CD4-positive, alpha-beta T cell treated with Interferon gamma for 1 hour (primary cell): ENCODE results near the gene UBTD1.
A peak's percentile ranks its signal among the peaks of the same experiment; 100 is the strongest.

ENCODE experiments used
- DNase-seq: peaks from one replicate; pipeline ENCODE4 v3.0.0-alpha.2; 2020

UBTD1 gene

GRCh38 chr10:97483921-97484320, 14.8 kb upstream of the UBTD1 start:
- DNase-seq = no peak

DNA sequence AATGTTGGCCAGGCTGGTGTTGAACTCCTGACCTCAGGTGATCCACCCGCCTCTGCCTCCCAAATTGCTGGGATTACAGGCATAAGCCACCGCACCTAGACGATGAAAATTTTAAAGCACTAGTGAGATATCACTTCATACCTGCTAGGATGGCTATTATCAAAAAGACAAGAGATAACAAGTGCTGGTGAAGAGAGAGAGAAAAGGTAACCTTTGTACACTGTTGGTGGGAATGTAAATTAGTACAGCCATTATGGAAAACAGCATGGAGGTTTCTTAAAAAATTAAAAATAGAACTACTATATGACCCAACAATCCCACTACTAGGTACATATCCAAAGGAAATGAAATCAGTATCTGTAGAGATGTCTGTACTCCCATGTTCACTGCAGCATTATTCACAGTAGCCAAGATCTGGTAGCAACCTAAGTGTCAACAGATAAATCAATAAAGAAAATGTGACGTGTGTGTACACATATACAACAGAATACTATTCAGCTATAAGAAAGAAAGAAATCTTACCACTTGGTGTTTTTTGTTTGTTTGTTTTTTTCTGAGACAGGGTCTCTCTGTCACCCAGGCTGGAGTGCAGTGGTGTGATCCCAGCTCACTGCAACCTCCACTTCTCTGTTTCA, 13.0 kb upstream of the UBTD1 start:
- DNase-seq = no peak

DNA sequence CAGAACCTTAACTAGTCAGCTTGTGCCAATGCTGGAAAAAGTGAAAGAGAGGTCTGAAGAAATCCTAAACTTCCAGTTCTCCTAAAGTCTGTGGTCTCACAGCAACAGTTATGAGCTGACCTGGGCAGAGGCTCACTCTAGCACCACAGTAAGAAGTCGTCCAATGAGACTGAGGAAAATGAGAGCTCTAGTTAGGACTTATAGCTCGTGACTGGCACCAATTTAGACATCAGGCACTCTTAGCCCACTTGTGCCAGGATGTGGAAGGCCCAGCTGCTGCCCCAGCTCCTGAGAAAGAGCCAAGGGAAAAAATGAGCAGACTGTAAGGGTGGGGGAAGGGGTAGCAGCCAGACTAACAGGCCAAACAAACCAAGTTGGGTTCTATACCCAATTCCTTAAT, 8.1 kb upstream of the UBTD1 start:
- DNase-seq = no peak

GRCh38 chr10:97494151-97494550, 4.6 kb upstream of the UBTD1 start:
- no peak for DNase-seq

DNA sequence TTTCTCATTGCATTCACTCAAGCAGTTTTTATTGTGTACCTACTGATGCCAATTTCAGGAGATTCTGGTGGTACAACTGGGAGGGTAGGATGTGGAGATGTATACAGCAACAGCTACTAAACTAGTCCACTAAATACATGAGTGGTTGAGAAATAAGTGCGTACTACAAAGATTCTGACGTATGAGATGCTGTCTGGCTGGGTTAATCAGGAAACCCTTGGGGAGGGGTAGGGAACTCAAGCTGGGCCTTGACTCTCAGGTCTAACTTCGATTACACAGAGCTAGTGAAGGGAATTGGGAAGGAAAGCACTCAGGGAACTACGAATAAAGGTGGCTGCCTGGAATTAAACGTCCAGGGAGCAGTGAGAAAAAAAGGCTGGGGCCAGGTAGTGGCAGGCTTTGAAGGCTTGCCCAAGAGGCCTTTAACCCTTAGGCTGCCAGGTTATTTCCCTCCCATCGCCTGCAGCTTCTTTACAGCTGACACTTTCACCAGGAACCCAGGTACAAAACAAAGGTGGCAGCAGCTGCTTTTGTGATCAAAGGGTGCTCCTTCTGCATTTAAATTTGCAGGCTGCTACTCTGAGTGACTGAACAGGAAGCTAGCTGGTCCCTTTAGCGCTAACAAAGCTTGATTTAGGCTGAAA, 3.7 kb upstream of the UBTD1 start:
- DNase-seq = no peak

DNA sequence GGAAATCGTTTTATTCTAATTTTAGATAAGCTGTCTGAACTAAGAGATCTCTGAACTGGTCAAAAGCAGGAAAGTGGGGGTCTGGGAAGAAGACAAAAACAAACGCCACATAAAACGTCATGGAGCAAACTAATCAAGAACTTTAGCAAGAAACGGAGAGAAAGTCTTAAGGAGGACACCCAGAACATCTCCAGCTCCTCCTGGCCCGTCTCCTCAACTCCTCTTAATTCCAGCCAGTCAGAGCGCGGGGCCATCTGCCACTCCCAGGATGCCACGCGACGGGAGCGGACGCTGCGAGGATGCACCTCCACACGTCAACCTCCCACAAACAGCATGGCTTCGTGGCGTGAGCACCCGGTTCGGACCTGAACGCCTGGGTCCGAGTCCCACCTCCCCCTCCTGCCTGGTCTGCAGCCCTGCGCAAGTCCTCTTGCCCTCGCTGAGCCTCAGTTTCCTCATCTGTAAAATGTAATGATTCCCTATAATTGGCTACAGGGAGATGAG, 1.1 kb upstream of the UBTD1 start:
- peak; percentile 59 for DNase-seq

DNA sequence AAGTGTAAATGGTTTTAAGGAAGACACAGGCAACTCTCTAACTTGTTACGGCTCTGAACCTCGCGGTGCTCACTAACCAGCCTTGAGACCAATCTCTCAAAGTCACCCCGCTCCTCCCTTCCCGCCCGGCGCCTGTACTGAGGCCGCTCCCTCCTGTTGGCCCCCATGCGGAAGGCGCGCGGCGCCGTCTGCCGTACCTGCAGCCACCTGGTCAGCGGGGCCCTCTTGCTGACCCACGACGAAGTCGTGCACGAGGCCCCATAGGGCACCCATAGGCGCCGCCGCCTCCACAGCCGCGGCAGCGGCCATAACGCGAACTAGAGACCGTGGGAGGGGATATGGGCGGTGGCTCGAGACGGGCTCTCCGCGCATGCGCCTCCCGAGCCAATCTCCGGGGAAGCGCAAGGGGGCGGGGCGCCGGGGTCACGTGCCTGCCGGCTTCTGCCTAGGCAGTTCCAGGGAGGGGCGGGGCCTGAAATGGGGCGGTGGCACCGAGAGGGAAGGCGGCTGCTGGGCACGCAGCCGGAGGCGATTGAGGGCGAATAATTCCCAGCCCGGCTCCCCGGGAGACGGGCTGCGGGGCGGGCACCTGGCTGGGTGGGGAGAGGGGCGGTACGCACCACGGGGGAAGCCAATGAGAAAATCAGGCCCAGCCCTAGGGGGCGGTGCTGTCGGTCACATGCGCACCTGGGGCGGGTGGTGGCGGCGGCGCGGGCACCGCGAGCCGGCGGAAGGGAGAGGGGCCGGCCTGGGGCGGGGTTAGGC, 466 bp upstream of the UBTD1 start, which contains the start of gene MMS19:
TSS of gene MMS19 (minus strand) at position 347 of the 765 bp plus-strand sequence. CDS start at position 309, 38 bp downstream.
- peak; percentile 97 for DNase-seq

DNA sequence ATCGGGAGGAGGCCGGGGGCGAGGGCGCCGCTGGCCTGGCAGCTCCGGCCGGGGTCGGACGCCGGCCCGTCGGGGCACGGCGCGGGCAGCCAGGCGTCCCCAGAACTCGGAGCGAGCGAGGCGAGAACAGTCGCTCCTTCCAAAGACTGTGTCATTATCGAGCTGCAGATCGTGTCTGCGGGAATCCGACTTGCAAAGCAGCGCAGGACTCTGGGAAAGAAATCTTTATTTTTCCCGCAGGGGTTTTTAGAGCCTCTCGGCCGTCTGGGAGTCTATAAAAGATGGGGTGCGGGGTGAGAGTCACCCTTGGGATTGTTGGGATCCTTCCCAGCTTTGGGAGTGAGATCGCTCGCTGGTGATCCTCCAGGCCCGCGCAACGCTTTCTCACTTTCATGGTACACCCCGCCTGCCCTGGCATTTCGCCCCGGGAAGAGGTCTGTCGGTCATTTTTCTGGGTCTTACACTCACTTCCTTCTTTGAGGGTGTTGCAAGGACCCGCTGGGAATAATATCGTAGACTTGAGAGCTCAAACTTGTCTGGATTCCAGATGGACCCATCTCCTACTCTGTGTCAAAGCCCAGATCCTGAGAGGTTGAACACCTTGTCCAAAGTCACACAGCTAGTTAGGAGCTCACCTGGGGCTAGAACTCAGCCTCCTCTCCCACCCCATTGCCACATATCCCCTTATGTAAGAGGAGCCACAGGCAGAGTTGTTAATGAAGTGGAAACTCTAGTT, 1.0 kb downstream of the UBTD1 start:
- DNase-seq = no peak

DNA sequence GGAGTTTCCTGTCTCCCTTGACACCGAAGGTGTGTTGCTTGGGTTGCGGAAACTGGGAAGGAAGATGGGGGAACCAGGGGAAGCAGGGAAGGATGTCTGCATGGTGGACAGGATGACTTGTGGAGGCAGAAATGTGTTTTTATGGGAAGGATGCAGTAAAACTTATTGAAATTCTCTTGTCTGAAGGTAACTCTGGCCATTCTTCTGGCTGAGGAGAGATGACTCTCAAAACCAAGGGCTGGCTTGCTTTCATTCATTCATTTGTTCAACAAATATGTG, 1.5 kb downstream of the UBTD1 start:
- DNase-seq = no peak

DNA sequence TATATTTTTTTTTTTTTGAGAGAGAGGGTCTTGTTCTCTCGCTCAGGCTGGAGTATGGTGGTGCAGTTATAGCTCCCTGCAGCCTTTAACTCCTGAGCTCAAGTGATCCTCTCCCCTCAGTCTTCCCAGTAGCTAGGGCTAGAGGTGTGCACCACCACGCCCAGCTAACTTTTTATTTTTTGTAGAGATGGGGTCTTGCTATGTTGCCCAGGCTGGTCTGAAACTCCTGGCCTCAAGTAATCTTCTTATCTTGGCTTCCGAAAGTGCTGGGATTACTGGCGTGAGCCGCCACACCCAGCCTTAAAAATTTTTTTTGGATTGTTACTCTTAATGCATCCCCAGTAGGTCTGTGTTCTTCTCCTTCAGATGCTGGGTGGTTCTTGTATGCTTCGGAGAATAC, 4.2 kb downstream of the UBTD1 start:
- no peak for DNase-seq

- DNase-seq = no peak
These were observed 4.7 kb downstream of the UBTD1 start for GRCh38 chr10:97503406-97503805.

DNA sequence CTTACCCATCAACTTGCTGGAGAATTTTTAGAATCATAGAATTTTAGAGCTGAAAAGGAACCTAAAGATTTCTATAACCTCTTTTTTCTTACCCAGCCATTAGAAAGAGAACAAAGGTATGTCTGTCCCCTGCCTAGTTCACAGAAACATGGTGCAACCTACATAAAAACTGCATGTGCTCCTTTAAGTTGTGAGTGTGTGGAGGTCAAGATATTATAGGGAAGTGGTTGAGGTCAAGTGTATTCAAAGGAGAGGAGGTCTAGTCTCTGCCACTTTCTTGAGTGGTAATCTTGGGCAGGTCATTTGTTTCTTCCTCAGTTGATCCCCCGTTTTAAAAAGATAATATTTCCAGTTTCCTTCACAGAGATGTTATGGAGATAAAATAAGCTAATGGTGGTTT, 6.4 kb downstream of the UBTD1 start:
- DNase-seq = no peak

GRCh38 chr10:97506199-97506991, 7.7 kb downstream of the UBTD1 start:
- DNase-seq = no peak

DNA sequence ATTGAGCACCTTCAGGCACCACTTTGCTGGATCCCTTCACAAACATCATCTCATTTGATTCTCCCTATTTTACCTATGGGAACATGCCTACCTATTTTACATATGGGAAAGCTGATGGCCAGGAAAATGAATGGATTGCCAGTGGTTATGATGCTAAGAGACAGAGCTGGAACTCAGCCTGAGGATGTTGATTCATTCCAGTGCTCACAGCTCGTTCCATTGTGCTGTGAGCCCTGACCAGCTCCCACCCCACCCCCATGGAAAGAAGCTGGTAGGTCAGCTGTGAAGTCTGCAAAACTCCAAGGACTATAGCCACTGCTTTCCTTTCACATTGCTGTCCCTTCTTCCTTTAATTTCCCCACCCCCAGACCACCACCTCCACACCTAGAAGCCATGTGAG, 9.6 kb downstream of the UBTD1 start:
- DNase-seq = no peak

DNA sequence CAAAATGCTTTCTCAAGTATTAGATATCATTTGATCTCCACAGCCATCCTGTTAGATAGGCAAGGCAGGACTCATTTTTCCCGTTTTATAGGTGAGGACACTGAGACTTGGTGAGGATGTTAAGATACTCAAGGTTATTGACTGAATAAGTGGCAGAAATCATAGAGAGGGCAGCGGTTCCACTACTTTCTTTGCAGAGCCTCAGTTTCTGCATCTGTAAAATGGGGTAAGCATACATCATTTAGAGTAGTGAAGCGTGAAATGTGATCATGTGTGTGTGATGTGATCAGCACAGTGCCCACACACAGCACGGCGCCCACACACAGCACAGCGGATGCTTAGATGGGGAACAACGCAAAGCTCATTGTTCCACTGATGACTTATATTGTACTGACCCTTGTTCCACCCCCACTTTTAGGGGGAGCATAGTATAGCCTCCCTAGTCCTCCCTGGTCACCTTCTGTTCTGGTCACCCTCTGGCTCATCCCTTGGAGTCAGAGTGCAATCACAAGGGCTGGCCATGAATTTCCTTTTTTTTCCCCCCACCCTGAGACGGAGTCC, 10.5 kb downstream of the UBTD1 start:
- no peak for DNase-seq

DNA sequence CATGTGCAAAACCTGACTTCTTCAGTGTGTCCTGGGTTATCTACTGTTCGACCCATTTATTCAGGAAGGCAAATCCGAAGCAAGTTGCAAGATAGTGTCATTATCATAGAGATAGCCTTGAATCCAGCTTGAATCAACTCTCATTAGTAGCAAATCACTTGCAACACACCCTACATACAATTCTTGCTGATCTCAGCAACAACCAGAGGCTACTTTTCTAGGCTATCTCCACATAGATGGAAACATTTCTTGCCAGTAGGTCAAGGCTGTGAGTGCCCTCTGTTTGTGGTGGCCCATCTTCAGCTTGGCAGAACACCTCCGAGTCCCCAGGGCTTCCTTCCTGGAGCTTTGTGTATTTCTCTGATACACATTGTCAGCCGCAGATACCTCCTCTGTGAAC, 12.0 kb downstream of the UBTD1 start:
- DNase-seq = no peak

- DNase-seq = no peak
These were observed 13.2 kb downstream of the UBTD1 start for GRCh38 chr10:97511711-97512440.

DNA sequence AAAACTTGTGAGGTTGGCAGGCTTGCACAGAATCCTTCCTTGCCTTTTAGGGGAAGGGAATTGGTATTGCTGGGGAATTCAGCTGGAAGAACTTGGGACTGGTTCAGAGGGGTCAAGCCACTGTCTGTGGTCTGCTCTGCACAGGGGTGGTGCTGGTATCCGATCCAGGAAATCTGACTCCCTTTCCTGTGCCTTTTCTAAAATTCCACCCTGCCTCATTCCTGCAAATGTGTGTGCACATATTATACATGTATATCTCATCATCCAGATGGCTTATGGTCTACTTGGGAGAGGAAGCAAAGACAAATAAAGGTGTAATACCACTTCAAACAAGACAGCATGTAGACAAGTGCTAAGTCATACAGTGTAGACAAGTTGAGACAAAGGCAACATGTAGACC, 14.3 kb downstream of the UBTD1 start:
- no peak for DNase-seq

DNA sequence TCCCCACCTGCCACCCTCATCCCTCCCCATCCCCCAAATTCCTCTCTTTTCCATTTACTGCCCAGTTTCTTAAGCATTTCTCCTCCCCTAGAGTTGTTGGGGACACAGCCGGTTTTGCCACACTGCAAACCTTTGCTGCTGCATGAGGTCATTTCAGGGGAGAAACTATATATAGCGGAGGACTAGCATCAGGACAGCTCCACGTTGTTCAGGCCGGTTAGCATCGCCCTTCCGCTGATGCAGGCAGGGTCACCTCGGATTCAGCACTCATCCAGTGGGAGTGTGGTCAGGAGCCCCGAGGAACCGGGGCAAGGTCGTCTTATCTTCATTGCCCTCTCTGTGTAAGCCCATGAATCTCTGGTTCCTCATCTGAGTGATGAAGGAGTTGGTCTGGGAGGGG, 15.6 kb downstream of the UBTD1 start:
- DNase-seq = no peak

GRCh38 chr10:97515271-97515978, 16.7 kb downstream of the UBTD1 start:
- DNase-seq = no peak
